Measurements from ENCODE around the gene ATP5F1B. TPM values are rescaled to one million over a fixed set of nuclear protein-coding genes. Genes with fewer than 3 reads are reported as not detected.
A peak's percentile ranks its signal among the peaks of the same experiment; 100 is the strongest.

ATP5F1B gene
- total and polyA plus RNA-seq, 2 of the 13 experiments (the other 11 are each of a cell fraction or from before 2014, with no cell fraction given) = 1,051 to 1,180 TPM

DNA sequence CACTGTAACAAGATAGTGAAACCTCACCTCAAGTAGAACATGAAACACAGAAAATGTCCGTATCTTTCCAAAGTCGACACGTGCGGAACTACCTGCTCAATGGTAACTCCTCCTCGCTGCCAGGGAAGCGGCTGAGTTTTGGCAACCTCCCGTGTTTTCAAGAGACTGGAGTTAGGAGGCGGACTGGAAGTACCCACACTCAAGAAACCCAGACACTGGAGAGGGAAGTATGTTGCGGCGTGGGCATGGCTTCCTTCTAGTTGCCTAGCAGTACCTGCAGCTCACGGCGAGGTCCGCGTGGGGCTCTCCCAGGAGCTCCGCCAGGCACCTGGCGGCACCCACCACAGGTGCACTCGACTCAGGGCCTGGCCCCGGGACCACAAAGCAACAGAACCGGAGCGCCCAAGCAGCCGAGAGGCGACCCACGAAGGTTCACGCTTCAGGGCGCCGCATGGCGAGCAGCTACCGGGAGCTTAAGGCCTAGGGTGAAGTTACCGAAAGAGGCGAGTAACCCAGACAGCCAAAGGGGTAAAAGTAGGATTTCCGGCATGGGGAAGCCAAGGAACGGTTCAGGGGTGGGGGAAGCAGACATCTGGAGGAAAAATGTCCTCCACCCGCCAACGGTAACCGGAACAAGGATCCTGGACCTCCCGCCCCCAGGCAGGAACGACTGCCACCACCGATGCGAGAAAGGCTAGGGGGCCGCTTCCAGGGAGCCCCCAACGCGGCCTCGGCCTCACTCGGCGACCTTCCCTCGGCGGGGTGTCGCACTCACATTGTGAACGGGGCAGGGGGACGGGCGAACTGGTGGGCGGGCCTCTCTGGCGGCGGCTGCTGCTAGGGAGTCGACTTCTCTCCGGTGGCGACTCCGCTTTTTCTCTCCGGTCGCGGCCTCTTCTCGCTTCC lies 41.7 kb upstream of the ATP5F1B start (continued):
- TF ChIP-seq MLLT10 (CRISPR knock-in tag; IDR thresholded peaks at IDR 0.05) = peak; percentile 3; the same call in 1 of the 2 replicates
- no peak for TF ChIP-seq MZF1 (CRISPR knock-in tag; IDR thresholded peaks at IDR 0.05; ENCODE audit: borderline replicate concordance)
- 0 out of 2 replicates have a peak, but pooled peaks have one; percentile 20 for TF ChIP-seq GLI4 (CRISPR knock-in tag; IDR thresholded peaks at IDR 0.05; ENCODE audit: borderline replicate concordance)
- no peak; the same call in 1 of the 2 replicates for TF ChIP-seq ZNF274 (CRISPR knock-in tag; IDR thresholded peaks at IDR 0.05)
- TF ChIP-seq ZNF878 (CRISPR knock-in tag; IDR thresholded peaks at IDR 0.05) = 0 out of 2 replicates have a peak, but pooled peaks have one; percentile 5
- no peak for TF ChIP-seq ZNF567 (CRISPR knock-in tag; IDR thresholded peaks at IDR 0.05; ENCODE audit: borderline replicate concordance)
- TF ChIP-seq ZNF383 (CRISPR knock-in tag; IDR thresholded peaks at IDR 0.05; ENCODE audit: borderline replicate concordance) = no peak
- no peak for TF ChIP-seq PPARG (CRISPR knock-in tag; conservative IDR thresholded peaks at IDR 0.05)
- TF ChIP-seq ZBTB1 (CRISPR knock-in tag; IDR thresholded peaks at IDR 0.05; ENCODE audit: borderline replicate concordance) = no peak
- TF ChIP-seq SNAI1 (CRISPR knock-in tag; IDR thresholded peaks at IDR 0.05; ENCODE audit: borderline replicate concordance) = peak; percentile 75; the same call in 1 of the 2 replicates
- TF ChIP-seq, protein P1, sequence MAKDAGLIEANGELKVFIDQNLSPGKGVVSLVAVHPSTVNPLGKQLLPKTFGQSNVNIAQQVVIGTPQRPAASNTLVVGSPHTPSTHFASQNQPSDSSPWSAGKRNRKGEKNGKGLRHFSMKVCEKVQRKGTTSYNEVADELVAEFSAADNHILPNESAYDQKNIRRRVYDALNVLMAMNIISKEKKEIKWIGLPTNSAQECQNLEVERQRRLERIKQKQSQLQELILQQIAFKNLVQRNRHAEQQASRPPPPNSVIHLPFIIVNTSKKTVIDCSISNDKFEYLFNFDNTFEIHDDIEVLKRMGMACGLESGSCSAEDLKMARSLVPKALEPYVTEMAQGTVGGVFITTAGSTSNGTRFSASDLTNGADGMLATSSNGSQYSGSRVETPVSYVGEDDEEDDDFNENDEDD (CRISPR knock-in tag; IDR thresholded peaks at IDR 0.05; ENCODE audit: borderline replicate concordance) = peak; percentile 12; the same call in 1 of the 2 replicates
- no peak for TF ChIP-seq ZNF484 (CRISPR knock-in tag; IDR thresholded peaks at IDR 0.05; ENCODE audit: borderline replicate concordance, low read depth)
- TF ChIP-seq AGO1 (IDR thresholded peaks at IDR 0.05; ENCODE audit: low read depth, low read length, poor library complexity, severe bottlenecking) = peak; percentile 75
- TF ChIP-seq ZSCAN30 (CRISPR knock-in tag; IDR thresholded peaks at IDR 0.05) = no peak; the same call in 1 of the 2 replicates
- no peak for TF ChIP-seq HIC2 (CRISPR knock-in tag; IDR thresholded peaks at IDR 0.05; ENCODE audit: low read depth)
- TF ChIP-seq ZFP37 (CRISPR knock-in tag; IDR thresholded peaks at IDR 0.05; ENCODE audit: borderline replicate concordance) = peak; percentile 22; the same call in 1 of the 2 replicates
- 0 out of 2 replicates have a peak, but pooled peaks have one; percentile 58 for TF ChIP-seq ZMAT3 (CRISPR knock-in tag; conservative IDR thresholded peaks at IDR 0.05)
- 0 out of 2 replicates have a peak, but pooled peaks have one; percentile 59 for TF ChIP-seq ZFAT (CRISPR knock-in tag; conservative IDR thresholded peaks at IDR 0.05)
- TF ChIP-seq HOXA9 (CRISPR knock-in tag; IDR thresholded peaks at IDR 0.05; ENCODE audit: borderline replicate concordance) = 0 out of 2 replicates have a peak, but pooled peaks have one; percentile 34
- TF ChIP-seq MXI1 (IDR thresholded peaks at IDR 0.05; ENCODE audit: borderline replicate concordance, low read depth, low read length) = peak; percentile 39; the same call in 1 of the 3 replicates
- 0 out of 2 replicates have a peak, but pooled peaks have one; percentile 11 for TF ChIP-seq NFYB (CRISPR knock-in tag; IDR thresholded peaks at IDR 0.05)
- TF ChIP-seq ZBTB34 (CRISPR knock-in tag; IDR thresholded peaks at IDR 0.05) = 0 out of 2 replicates have a peak, but pooled peaks have one; percentile 10
- TF ChIP-seq HIVEP1 (CRISPR knock-in tag; IDR thresholded peaks at IDR 0.05) = peak; percentile 12
- 0 out of 2 replicates have a peak, but pooled peaks have one; percentile 46 for TF ChIP-seq CENPT (CRISPR knock-in tag; IDR thresholded peaks at IDR 0.05; ENCODE audit: low read depth)
- no peak for TF ChIP-seq NR3C1 (CRISPR knock-in tag; IDR thresholded peaks at IDR 0.05)

Data from HepG2 (cell line).